ENCODE results near the gene RBM3. TPM values are rescaled to one million over a fixed set of nuclear protein-coding genes. Genes with fewer than 3 reads are reported as not detected.

The RBM3 gene
- total RNA-seq, 2 experiments from 2014 or later: 266 to 278 TPM

DNA sequence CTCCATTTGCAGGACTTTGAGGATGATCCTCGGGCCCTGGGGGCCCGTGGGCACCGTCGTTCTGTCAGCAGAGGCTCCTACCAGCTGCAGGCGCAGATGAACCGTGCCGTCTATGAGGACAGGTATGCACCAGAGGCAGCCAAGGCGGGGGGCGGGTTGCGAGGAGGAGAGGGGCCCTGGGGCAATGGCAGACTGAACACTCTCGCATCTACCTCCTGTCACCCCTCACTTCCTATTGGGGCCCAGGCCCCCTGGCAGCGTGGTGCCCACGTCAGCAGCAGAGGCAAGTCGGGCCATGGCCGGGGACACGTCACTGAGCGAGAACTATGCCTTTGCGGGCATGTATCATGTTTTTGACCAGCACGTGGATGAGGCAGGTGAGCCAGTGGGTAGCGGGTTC, 25.1 kb downstream of the RBM3 start:
- POLR2A ChIA-PET: no interaction called here
- Mint-ChIP-seq H3K9me3 (ENCODE audit: insufficient read depth) (no peaks in the 10 kb centered on the region), H3K4me3 (no peak overlapping the region), H3K27me3 (ENCODE audit: low read depth) (no peaks in the 10 kb centered on the region), H3K36me3 (ENCODE audit: low read depth) (peaks cover 11% of the 10 kb centered on the region), H3K4me1 (ENCODE audit: low read depth) (peaks cover 9% of the 10 kb centered on the region), H3K27ac (no peak overlapping the region)
- CTCF ChIA-PET: no interaction called here
- ATAC-seq (no peak), DNase-seq (no peak)

DNA sequence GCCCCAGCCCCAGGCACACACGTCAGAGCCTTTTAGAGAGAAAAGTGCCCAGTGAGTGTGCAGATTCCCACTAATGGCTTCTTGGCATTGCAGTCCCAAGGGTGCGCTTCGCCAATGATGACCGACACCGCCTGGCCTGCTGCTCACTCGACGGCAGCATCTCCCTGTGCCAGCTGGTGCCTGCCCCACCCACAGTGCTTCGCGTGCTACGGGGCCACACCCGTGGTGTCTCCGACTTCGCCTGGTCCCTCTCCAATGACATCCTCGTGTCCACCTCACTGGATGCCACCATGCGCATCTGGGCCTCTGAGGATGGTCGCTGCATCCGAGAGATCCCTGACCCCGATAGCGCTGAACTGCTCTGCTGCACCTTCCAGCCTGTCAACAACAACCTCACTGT, 25.9 kb downstream of the RBM3 start:
- Mint-ChIP-seq H3K27me3 (ENCODE audit: low read depth) (no peaks in the 10 kb centered on the region), H3K4me3 (no peak overlapping the region), H3K36me3 (ENCODE audit: low read depth) (peaks cover 15% of the 10 kb centered on the region), H3K9me3 (ENCODE audit: insufficient read depth) (no peaks in the 10 kb centered on the region), H3K27ac (no peak overlapping the region), H3K4me1 (ENCODE audit: low read depth) (peaks cover 9% of the 10 kb centered on the region)
- CTCF ChIA-PET: no interaction called here
- ATAC-seq (no peak), DNase-seq (no peak)
- POLR2A ChIA-PET: no interaction called here

DNA sequence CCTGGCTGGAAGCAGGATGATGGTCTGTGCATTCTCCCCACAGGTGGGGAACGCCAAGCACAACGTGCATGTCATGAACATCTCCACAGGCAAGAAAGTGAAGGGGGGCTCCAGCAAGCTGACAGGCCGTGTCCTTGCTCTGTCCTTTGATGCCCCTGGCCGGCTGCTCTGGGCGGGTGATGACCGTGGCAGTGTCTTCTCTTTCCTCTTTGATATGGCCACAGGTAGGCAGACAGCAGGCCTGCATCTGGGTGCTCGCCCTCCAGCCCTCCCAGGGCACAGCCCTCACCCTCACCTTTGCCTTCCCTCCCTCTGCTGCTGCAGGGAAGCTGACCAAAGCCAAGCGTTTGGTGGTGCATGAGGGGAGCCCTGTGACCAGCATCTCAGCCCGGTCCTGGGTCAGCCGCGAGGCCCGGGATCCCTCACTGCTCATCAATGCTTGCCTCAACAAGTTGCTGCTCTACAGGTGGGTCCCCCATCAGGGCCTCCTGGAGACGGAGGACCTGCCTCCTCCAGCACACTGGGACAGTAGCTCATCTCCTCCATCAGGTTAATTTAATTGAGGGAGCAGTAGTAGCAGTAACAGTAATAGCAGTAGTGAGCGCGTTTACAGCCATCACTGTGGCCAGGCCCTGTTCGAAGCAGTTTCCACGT, 27.6 kb downstream of the RBM3 start:
- peaks cover 16% of the 10 kb centered on the region for H3K36me3 Mint-ChIP-seq (ENCODE audit: low read depth)

DNA sequence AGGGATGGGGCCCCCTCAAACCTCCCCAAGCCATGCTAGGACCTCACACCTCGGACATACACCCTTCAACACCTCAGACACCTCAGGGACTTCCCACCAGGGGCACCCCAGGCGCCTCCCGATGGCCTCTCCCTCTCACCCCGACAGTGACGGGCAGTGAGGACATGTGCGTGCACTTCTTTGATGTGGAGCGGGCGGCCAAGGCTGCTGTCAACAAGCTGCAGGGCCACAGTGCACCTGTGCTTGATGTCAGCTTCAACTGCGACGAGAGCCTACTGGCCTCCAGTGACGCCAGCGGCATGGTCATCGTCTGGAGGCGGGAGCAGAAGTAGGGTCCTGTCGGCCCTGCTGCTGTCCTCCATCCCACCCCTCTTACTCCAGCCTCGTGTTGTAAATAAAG, 30.4 kb downstream of the RBM3 start:
- POLR2A ChIA-PET: no interaction called here
- H3K4me1 Mint-ChIP-seq (ENCODE audit: low read depth): no peaks in the 10 kb centered on the region
- no peak overlapping the region for H3K4me3 Mint-ChIP-seq
- CTCF ChIA-PET: no interaction called here
- no peak for ATAC-seq
- H3K9me3 Mint-ChIP-seq (ENCODE audit: insufficient read depth): no peaks in the 10 kb centered on the region
- no peak overlapping the region for H3K27ac Mint-ChIP-seq
- DNase-seq: no peak
- peaks cover 11% of the 10 kb centered on the region for H3K36me3 Mint-ChIP-seq (ENCODE audit: low read depth)
- H3K27me3 Mint-ChIP-seq (ENCODE audit: low read depth): no peaks in the 10 kb centered on the region

More for the DNA sequence above, 27.6 kb downstream of the RBM3 start:
- no peak for ATAC-seq
- Mint-ChIP-seq H3K9me3 (ENCODE audit: insufficient read depth) (no peaks in the 10 kb centered on the region), H3K27ac (no peak overlapping the region), H3K4me3 (no peak overlapping the region), H3K4me1 (ENCODE audit: low read depth) (peaks cover 9% of the 10 kb centered on the region), H3K27me3 (ENCODE audit: low read depth) (no peaks in the 10 kb centered on the region)
- CTCF ChIA-PET: no interaction called here
- POLR2A ChIA-PET: no interaction called here
- no peak for DNase-seq

DNA sequence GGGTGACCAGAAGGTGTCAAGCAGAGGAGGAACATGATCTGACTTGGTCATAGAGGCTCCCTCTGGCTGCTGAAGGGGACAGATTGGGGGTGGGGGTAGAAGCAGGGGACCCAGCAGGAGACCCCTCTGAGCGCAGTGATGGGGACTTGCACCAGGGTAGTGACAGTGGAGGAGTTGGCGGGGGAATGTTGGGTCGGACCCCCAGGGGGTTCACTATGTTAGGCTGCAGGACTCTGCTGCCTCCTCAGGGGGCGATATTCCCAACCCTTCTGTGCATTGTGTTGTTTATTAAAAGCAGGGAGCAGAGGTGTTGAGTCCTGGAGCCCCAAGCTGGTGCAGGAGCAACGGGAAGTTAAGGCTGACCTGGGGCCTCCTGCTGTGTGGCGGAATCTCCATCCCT, 31.8 kb downstream of the RBM3 start:
- DNase-seq (no peak), ATAC-seq (no peak)
- no peaks in the 10 kb centered on the region for H3K4me1 Mint-ChIP-seq (ENCODE audit: low read depth)
- H3K9me3 Mint-ChIP-seq (ENCODE audit: insufficient read depth): no peaks in the 10 kb centered on the region
- peaks cover 11% of the 10 kb centered on the region for H3K36me3 Mint-ChIP-seq (ENCODE audit: low read depth)
- H3K27me3 Mint-ChIP-seq (ENCODE audit: low read depth): no peaks in the 10 kb centered on the region
- CTCF ChIA-PET: no interaction called here
- no peak overlapping the region for H3K4me3 Mint-ChIP-seq
- POLR2A ChIA-PET: no interaction called here
- H3K27ac Mint-ChIP-seq: no peak overlapping the region

DNA sequence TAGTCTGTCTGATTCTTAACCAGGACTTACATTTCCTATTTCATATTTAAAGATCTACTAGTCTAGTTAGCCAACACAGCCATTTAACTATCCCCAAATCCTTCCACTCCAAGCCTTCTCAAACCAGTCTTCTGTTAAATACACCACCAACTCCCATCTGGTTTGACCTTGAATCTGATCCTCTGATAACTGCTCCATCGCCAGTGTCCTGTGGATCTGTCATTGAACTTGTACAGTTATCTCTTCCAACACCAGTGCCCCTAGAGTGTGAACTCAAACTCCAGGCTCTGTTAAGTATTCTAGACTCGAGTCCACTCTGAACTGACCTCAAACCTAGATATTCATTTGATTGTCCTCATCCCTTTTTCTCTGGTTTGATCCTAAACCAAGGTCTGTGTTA, 37.4 kb downstream of the RBM3 start:
- no peaks in the 10 kb centered on the region for H3K4me1 Mint-ChIP-seq (ENCODE audit: low read depth)
- H3K9me3 Mint-ChIP-seq (ENCODE audit: insufficient read depth): no peaks in the 10 kb centered on the region
- POLR2A ChIA-PET: no interaction called here
- no peak overlapping the region for H3K4me3 Mint-ChIP-seq
- H3K36me3 Mint-ChIP-seq (ENCODE audit: low read depth): no peaks in the 10 kb centered on the region
- CTCF ChIA-PET: no interaction called here
- DNase-seq (no peak), ATAC-seq (no peak)
- H3K27ac Mint-ChIP-seq: no peak overlapping the region
- peaks cover 3% of the 10 kb centered on the region for H3K27me3 Mint-ChIP-seq (ENCODE audit: low read depth)

DNA sequence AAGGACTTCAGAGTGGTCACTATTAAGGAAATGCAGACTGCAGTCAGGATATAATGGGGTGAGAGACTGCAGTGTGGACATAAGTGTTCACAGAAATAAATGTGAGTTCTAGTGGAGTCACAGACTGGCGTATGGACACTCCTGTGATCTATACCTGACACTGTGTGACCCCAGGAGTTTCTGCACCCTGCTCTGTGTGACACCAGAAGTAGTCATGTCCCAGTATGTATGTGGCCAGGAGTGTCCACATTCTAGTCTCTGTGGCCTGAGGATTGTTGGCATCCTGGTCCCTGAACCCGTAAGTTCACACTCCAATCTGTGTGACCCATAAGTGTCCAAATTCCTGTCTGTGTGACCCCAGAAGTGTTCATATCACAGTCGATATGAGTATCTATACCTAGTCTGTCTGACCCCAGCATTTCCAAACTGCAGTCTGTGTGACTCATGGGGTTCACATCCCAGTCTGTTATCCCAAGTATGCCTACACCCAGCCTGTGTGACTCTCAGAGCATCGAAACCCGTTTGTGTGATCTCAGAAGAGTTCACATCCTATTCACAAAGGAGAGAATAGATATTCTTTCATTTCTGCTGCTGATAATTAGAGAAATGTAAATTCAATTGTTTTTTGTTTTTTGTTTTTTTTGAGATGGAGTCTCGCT, 39.3 kb downstream of the RBM3 start:
- ChIA-PET POLR2A (no interaction called here), CTCF (no interaction called here)
- DNase-seq (no peak), ATAC-seq (no peak)
- Mint-ChIP-seq H3K36me3 (ENCODE audit: low read depth) (no peaks in the 10 kb centered on the region), H3K9me3 (ENCODE audit: insufficient read depth) (no peaks in the 10 kb centered on the region), H3K27me3 (ENCODE audit: low read depth) (peaks cover 5% of the 10 kb centered on the region), H3K4me3 (no peak overlapping the region), H3K27ac (no peak overlapping the region), H3K4me1 (ENCODE audit: low read depth) (peaks cover 2% of the 10 kb centered on the region)

DNA sequence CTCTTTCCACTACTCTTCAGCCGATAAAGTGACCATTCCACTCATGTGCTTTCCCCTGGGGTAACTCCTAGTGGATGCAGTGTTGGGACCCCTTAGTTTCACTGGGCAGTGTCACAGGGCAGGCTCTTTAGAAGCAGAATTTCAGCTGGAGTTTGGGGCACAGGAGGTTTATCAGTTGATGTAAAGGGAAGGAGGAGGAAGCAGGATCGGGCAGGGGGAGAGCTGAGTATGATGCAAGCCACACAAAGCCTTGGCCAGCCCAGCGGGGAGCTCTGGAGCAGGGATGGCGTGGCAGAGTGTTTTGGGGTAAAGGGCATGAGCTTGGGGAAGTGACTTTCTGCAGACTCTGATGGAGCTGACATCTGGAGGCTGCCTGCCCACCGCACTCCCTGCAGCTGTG, 42.3 kb downstream of the RBM3 start:
- ChIA-PET POLR2A (no interaction called here), CTCF (no interaction called here)
- Mint-ChIP-seq H3K27ac (no peak overlapping the region), H3K4me3 (no peak overlapping the region), H3K9me3 (ENCODE audit: insufficient read depth) (no peaks in the 10 kb centered on the region), H3K27me3 (ENCODE audit: low read depth) (peaks cover 5% of the 10 kb centered on the region), H3K4me1 (ENCODE audit: low read depth) (peaks cover 2% of the 10 kb centered on the region), H3K36me3 (ENCODE audit: low read depth) (no peaks in the 10 kb centered on the region)
- DNase-seq: no peak
- no peak for ATAC-seq

DNA sequence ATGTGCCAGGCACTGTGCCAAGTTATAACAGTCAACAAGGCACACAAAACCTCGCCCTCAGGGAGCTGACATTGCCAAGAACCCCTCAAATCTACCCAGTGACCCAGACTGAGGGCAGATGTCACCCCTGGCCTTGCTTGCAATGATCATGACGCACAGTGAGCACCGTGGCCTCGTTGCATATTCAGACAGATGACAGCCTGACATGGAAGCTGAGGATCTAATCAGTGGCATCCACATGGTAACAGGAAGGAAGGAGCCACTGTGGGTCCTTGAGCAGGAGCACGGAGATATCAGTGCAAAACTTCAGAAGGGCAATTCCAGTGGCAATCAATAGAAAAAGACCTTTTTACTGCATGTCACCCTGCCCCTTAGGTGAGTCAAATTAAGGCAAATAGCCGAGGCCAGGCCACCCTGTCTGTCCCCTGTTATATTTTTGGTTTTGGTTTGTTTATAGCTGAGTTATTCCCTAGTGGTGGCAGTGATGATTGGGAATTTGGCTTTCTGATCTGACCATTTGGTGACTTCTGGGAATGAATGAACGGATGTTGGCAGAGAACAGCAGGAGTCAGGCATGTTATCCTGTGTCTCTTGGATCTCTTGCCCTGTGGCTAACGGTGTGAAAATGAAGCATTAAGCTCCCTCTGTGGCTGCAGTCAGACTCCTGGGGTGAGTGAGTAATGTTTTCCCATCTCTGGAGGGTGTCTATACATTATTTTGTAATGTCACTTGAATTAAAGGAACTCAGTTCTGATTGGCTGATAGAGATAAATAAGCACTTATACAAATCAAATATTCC, 43.5 kb downstream of the RBM3 start:
- Mint-ChIP-seq H3K4me1 (ENCODE audit: low read depth) (peaks cover 2% of the 10 kb centered on the region), H3K27ac (no peak overlapping the region), H3K9me3 (ENCODE audit: insufficient read depth) (no peaks in the 10 kb centered on the region), H3K4me3 (no peak overlapping the region), H3K27me3 (ENCODE audit: low read depth) (peaks cover 5% of the 10 kb centered on the region), H3K36me3 (ENCODE audit: low read depth) (no peaks in the 10 kb centered on the region)
- ChIA-PET CTCF (no interaction called here), POLR2A (no interaction called here)
- ATAC-seq (no peak), DNase-seq (no peak)

DNA sequence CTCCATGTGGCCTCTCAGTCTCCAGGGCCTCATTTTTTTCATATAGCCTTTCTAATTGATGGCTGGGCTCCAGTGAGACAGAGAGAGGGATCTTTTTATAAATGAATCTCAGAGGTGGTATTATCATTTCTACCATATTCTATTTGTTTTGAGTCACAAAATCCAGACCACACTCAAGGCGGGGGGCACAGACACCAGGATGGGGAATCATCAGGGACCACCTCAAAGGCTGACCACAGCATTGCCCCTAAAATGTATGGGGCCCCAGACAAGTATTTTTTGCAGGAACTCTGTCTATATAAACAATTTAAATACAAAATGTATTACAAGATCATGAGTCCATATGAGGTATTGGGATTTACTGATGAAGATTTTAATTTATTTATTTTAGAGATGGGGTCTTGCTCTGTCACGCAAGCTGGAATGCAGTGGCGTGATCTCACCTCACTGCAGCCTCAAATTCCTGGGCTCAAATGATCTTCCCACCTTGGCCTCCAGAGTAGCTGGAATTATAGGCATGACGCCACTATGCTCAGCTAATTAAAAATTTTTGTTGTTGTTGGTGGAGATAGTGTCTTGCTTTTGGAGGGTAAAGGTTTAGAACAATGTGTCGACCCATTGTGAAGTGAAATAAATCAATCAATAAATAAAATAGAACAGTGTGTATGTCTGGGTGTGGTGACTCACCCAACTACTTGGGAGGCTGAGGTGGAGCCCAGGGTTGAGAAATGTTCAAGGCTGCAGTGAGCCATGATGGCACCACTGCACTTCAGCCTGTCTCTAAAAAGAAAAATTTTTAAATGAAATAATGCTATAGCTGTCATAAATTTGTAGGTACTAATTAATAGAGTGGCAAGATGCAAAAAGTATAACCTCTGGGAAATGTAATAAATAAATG, 52.4 kb downstream of the RBM3 start:
- CTCF ChIA-PET: interaction anchor here (0.9 kb wide), 1 partner anchor 37 kb away, joined by 3 read pairs; no protein-coding TSS in a partner anchor
- POLR2A ChIA-PET: interaction anchor here (0.6 kb wide), 1 partner anchor 271 kb away, joined by 3 read pairs; no protein-coding TSS in a partner anchor

More for the DNA sequence above, 52.4 kb downstream of the RBM3 start:
- no peak overlapping the region for H3K4me3 Mint-ChIP-seq
- H3K9me3 Mint-ChIP-seq (ENCODE audit: insufficient read depth): no peaks in the 10 kb centered on the region
- H3K27me3 Mint-ChIP-seq (ENCODE audit: low read depth): no peaks in the 10 kb centered on the region
- ATAC-seq (no peak), DNase-seq (no peak)
- H3K4me1 Mint-ChIP-seq (ENCODE audit: low read depth): peaks cover 6% of the 10 kb centered on the region
- H3K36me3 Mint-ChIP-seq (ENCODE audit: low read depth): no peaks in the 10 kb centered on the region
- H3K27ac Mint-ChIP-seq: no peak overlapping the region
